Glutamatergic neuron (in vitro differentiated cells): ENCODE measurements around the gene GLIPR2. TPM values are rescaled to one million over a fixed set of nuclear protein-coding genes. Genes with fewer than 3 reads are reported as not detected.

ENCODE experiments used
- DNase-seq: peaks from one replicate; pipeline ENCODE4 v3.0.0; 2022
- H3K27ac Mint-ChIP-seq: one replicate; pipeline ENCODE4 v1.8.0; 2020; ENCODE audit warnings: mild to moderate bottlenecking, mixed read lengths, inconsistent platforms; ENCODE audit not compliant: unreplicated experiment
- H3K27me3 Mint-ChIP-seq: one replicate; pipeline ENCODE4 v1.8.0; 2020; ENCODE audit warnings: mild to moderate bottlenecking, moderate library complexity, mixed read lengths, inconsistent platforms; ENCODE audit not compliant: unreplicated experiment
- H3K36me3 Mint-ChIP-seq: one replicate; pipeline ENCODE4 v1.8.0; 2020; ENCODE audit warnings: mild to moderate bottlenecking, mixed read lengths, inconsistent platforms; ENCODE audit not compliant: unreplicated experiment
- H3K4me1 Mint-ChIP-seq: one replicate; pipeline ENCODE4 v1.8.0; 2020; ENCODE audit warnings: mild to moderate bottlenecking, low read depth, mixed read lengths, inconsistent platforms; ENCODE audit not compliant: unreplicated experiment
- H3K4me3 Mint-ChIP-seq: one replicate; pipeline ENCODE4 v1.8.0; 2020; ENCODE audit warnings: mild to moderate bottlenecking, mixed read lengths, inconsistent platforms; ENCODE audit not compliant: unreplicated experiment
- H3K9me3 Mint-ChIP-seq: one replicate; pipeline ENCODE4 v1.8.0; 2020; ENCODE audit warnings: mild to moderate bottlenecking, moderate library complexity, mixed read lengths, inconsistent platforms; ENCODE audit not compliant: unreplicated experiment
- CTCF ChIP-seq: fragments of 200-600 bp; sonication (generic); IDR thresholded peaks from one replicate; pipeline ENCODE4 v1.5.0; 2021; ENCODE audit not compliant: partially characterized antibody, unreplicated experiment
- total RNA-seq: library from RNA; stranded (reverse); fragmentation: NEBNext Ultra II Directional; extraction: Animal tissue kit (Norgen Biotek cat#: 25700); gene quantifications from one replicate; pipeline ENCODE4 v1.2.1, GENCODE V29; 2021; ENCODE audit not compliant: unreplicated experiment

Gene GLIPR2
- total RNA-seq, 1 donor from 2014 or later: 84.4 TPM

- Mint-ChIP-seq H3K4me1 (peaks cover 3% of the 10 kb centered on the region), H3K9me3 (peaks cover 2% of the 10 kb centered on the region), H3K4me3 (no peak overlapping the region), H3K27me3 (no peaks in the 10 kb centered on the region), H3K36me3 (no peaks in the 10 kb centered on the region), H3K27ac (no peak overlapping the region)
- TF ChIP-seq CTCF: no peak
- DNase-seq: no peak
Observed at GRCh38 chr9:36151316-36152210, 15.0 kb downstream of the GLIPR2 start.

GRCh38 chr9:36152741-36153438 lies 16.4 kb downstream of the GLIPR2 start:
- H3K36me3 Mint-ChIP-seq: peaks cover 5% of the 10 kb centered on the region
- no peak overlapping the region for H3K27ac Mint-ChIP-seq
- DNase-seq: no peak
- peaks cover 3% of the 10 kb centered on the region for H3K9me3 Mint-ChIP-seq
- peaks cover 3% of the 10 kb centered on the region for H3K4me1 Mint-ChIP-seq
- H3K27me3 Mint-ChIP-seq: no peaks in the 10 kb centered on the region
- H3K4me3 Mint-ChIP-seq: no peak overlapping the region
- no peak for TF ChIP-seq CTCF

GRCh38 chr9:36153746-36154145 lies 17.2 kb downstream of the GLIPR2 start:
- TF ChIP-seq CTCF: no peak
- H3K4me1 Mint-ChIP-seq: peaks cover 3% of the 10 kb centered on the region
- no peak overlapping the region for H3K4me3 Mint-ChIP-seq
- no peak for DNase-seq
- peaks cover 3% of the 10 kb centered on the region for H3K9me3 Mint-ChIP-seq
- H3K27me3 Mint-ChIP-seq: no peaks in the 10 kb centered on the region
- H3K27ac Mint-ChIP-seq: no peak overlapping the region
- peaks cover 14% of the 10 kb centered on the region for H3K36me3 Mint-ChIP-seq

GRCh38 chr9:36154331-36154952 lies 17.9 kb downstream of the GLIPR2 start:
- no peak for DNase-seq
- Mint-ChIP-seq H3K27ac (peak overlapping the region; percentile 17), H3K4me3 (no peak overlapping the region), H3K36me3 (peaks cover 21% of the 10 kb centered on the region), H3K4me1 (peaks cover 3% of the 10 kb centered on the region), H3K9me3 (peaks cover 3% of the 10 kb centered on the region), H3K27me3 (no peaks in the 10 kb centered on the region)
- TF ChIP-seq CTCF: no peak
